ENCODE measurements around the gene LCE3E. TPM values are rescaled to one million over a fixed set of nuclear protein-coding genes. Genes with fewer than 3 reads are reported as not detected.

The LCE3E gene, protein sequence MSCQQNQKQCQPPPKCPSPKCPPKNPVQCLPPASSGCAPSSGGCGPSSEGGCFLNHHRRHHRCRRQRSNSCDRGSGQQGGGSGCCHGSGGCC
- total RNA-seq: not detected

DNA sequence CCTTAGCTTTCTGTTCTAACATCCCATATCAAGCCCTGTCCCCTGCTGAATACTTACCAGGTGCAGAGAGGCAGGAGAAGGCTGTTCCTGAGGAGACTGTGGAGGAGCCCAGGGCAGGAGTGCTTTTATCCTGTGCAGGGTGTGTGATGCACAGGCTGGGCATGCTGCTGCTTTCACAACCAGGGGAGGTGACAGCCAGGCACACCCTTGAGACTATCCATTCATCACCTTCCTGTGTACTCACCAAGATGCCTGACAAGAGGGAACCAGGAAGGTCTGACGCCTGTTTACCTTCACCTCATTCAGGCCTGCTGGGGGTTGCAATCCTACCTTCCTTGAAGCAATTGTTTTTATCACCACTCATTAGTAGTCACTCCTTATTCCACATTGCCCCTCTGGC lies at the start of gene LCE3E:
LCE3E (minus strand) TSS at position 100 of the 400 bp plus-strand sequence. CDS start 572 bp downstream, outside the sequence.
- TF ChIP-seq EP300 (IDR thresholded peaks at IDR 0.05) (no peak), POLR2A (IDR thresholded peaks at IDR 0.05) (no peak)
- TF ChIP-seq, protein P1, sequence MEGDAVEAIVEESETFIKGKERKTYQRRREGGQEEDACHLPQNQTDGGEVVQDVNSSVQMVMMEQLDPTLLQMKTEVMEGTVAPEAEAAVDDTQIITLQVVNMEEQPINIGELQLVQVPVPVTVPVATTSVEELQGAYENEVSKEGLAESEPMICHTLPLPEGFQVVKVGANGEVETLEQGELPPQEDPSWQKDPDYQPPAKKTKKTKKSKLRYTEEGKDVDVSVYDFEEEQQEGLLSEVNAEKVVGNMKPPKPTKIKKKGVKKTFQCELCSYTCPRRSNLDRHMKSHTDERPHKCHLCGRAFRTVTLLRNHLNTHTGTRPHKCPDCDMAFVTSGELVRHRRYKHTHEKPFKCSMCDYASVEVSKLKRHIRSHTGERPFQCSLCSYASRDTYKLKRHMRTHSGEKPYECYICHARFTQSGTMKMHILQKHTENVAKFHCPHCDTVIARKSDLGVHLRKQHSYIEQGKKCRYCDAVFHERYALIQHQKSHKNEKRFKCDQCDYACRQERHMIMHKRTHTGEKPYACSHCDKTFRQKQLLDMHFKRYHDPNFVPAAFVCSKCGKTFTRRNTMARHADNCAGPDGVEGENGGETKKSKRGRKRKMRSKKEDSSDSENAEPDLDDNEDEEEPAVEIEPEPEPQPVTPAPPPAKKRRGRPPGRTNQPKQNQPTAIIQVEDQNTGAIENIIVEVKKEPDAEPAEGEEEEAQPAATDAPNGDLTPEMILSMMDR (IDR thresholded peaks at IDR 0.05): no peak
- Histone ChIP-seq H3K27ac (no peak within 1 kb of the TSS), H3K4me1 (no peaks in the 10 kb centered on the region), H3K36me3 (no peaks in the 10 kb centered on the region), H3K4me3 (no peak within 1 kb of the TSS), H3K27me3 (no peaks in the 10 kb centered on the region), H3K9me3 (peaks cover 0 to 18% (median 2%) of the 10 kb centered on the region in 4 donors)
- no peak for DNase-seq (ENCODE audit: low spot score in 2 of 2)
- WGBS, 2 donors: 61 to 71% methylated on average over 1 of the region's 1 CpG

DNA sequence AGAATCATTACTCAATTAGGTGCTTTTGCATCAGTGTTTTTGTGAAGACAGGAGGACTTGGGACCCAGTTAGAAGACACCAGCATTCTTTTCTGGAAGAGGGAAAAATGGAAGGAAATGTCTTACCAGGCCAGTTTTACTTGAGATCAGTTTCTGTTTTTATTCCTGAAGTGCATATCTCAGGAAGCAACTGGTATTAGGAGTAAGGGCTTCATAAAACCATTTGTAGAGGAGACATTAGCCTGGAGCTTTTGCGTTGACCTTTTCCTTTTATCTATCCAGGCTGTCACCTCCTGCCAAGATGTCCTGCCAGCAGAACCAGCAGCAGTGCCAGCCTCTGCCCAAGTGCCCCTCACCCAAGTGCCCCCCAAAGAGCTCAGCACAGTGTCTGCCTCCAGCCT lies 46.9 kb upstream of the LCE3E start, which contains the start of gene LCE3B:
LCE3B (plus strand) TSS at position 301 of the 400 bp plus-strand sequence; CDS start at position 301, 0 bp downstream.
- no peak within 1 kb of the TSS for H3K27ac ChIP-seq
- no peaks in the 10 kb centered on the region for H3K36me3 ChIP-seq
- no peaks in the 10 kb centered on the region for H3K27me3 ChIP-seq
- 77 to 100% methylated on average over 1 of the region's 1 CpG for WGBS, 2 donors
- peaks cover 0 to 14% (median 0%) of the 10 kb centered on the region in 4 donors for H3K9me3 ChIP-seq
- DNase-seq (ENCODE audit: low spot score in 2 of 2): no peak
- TF ChIP-seq, protein P1 (IDR thresholded peaks at IDR 0.05): no peak
- no peak for TF ChIP-seq EP300 (IDR thresholded peaks at IDR 0.05)
- no peak for TF ChIP-seq POLR2A (IDR thresholded peaks at IDR 0.05)
- H3K4me3 ChIP-seq: no peak within 1 kb of the TSS
- no peaks in the 10 kb centered on the region for H3K4me1 ChIP-seq

DNA sequence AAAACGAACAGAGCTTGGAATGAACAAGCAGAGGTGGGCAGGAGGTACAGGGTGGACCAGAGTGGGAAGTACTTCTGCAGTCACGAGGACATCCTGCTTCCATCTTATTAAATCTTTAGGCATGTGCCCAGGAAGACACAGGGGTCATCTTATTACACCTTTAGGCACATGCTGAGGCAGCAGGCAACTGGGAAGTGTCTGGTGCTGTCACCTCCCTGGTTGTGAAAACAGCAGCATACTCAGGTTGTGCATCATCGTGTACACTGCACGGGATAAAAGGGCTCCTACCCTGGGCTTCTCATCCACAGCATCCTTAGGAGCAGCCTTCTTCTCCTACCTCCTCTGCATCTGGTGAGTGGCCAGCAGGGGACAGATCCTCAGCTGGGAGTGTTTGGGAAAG lies 33.4 kb upstream of the LCE3E start, which contains the start of gene LCE3C:
LCE3C (plus strand) TSS at position 301 of the 400 bp plus-strand sequence. CDS start 498 bp downstream, outside the sequence.
- Histone ChIP-seq H3K9me3 (peaks cover 0 to 12% (median 0%) of the 10 kb centered on the region in 4 donors), H3K27ac (no peak within 1 kb of the TSS), H3K36me3 (no peaks in the 10 kb centered on the region), H3K27me3 (no peaks in the 10 kb centered on the region), H3K4me3 (no peak within 1 kb of the TSS), H3K4me1 (no peaks in the 10 kb centered on the region)
- DNase-seq (ENCODE audit: low spot score in 2 of 2): no peak
- WGBS, 2 donors: 42 to 64% methylated on average over 2 to 4 of the region's 4 CpGs
- TF ChIP-seq, protein P1 (IDR thresholded peaks at IDR 0.05): no peak
- TF ChIP-seq POLR2A (IDR thresholded peaks at IDR 0.05) (no peak), EP300 (IDR thresholded peaks at IDR 0.05) (no peak)

DNA sequence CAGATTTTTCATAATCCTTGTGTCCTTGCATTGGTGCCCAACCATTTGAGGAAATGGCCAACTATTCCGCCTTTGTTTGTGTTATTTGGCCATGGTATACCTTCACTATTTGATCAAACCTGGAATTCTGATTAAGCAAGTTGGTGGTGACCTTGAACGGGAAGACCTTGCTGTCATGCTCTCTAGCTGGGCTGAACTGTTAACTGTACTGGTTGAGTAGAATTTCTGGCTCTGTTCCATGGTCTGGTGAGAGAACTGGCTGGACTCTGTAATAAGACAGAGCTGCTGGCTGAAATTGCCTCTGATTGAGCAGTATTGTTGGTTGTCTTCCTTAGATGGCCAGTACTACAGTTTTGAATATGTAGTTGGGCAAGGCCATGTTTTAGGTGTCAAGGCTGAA lies 30.4 kb upstream of the LCE3E start:
- Histone ChIP-seq H3K4me3 (no peak overlapping the region), H3K4me1 (no peaks in the 10 kb centered on the region), H3K27ac (no peak overlapping the region), H3K27me3 (no peaks in the 10 kb centered on the region), H3K36me3 (no peaks in the 10 kb centered on the region), H3K9me3 (peaks cover 0 to 12% (median 0%) of the 10 kb centered on the region in 4 donors)
- TF ChIP-seq EP300 (IDR thresholded peaks at IDR 0.05) (no peak), POLR2A (IDR thresholded peaks at IDR 0.05) (no peak)
- DNase-seq (ENCODE audit: low spot score in 2 of 2): no peak
- WGBS, 2 donors: 69 to 100% methylated on average over 2 of the region's 2 CpGs

DNA sequence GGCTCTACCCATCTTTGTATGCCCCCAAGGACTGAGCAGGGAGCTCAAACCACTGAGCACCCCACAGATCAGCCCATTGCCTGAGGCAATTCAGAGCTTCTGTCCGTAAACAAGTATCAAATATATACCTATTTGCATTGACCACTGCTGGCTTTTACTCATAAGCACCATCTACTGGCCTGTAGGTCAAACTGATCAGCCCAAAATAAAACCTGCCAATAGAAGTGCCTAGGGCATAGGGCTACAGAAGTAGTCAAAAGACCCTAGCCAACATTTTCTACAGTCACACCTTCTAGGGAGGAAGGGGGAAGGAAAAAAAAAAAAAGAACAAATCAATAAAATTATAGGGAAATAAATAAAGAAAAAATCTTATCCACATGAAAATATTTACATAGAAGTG lies 19.0 kb upstream of the LCE3E start:
- Histone ChIP-seq H3K4me3 (no peak overlapping the region), H3K27ac (no peak overlapping the region), H3K4me1 (no peaks in the 10 kb centered on the region), H3K9me3 (peaks cover 0 to 9% (median 0%) of the 10 kb centered on the region in 4 donors), H3K36me3 (no peaks in the 10 kb centered on the region), H3K27me3 (no peaks in the 10 kb centered on the region)
- 50 to 88% methylated on average over 1 of the region's 1 CpG for WGBS, 2 donors
- TF ChIP-seq, protein P1 (IDR thresholded peaks at IDR 0.05): no peak
- no peak for TF ChIP-seq EP300 (IDR thresholded peaks at IDR 0.05)
- no peak for TF ChIP-seq POLR2A (IDR thresholded peaks at IDR 0.05)
- no peak for DNase-seq (ENCODE audit: low spot score in 2 of 2)

All from tibial nerve (tissue), 4 donors.